Measurements from ENCODE around the gene APOC3.
A peak's percentile ranks its signal among the peaks of the same experiment; 100 is the strongest.

The APOC3 gene

GRCh38 chr11:116852261-116853031 is 22.7 kb downstream of the APOC3 start:
- no peak for DNase-seq

- DNase-seq: peak; percentile 60
Measured at GRCh38 chr11:116853461-116854073, 23.9 kb downstream of the APOC3 start.

- DNase-seq: no peak
Measured at GRCh38 chr11:116855413-116855812, 25.7 kb downstream of the APOC3 start.

GRCh38 chr11:116856423-116856822 is 26.7 kb downstream of the APOC3 start:
- DNase-seq: no peak

GRCh38 chr11:116857316-116857715 is 27.6 kb downstream of the APOC3 start:
- DNase-seq: no peak

- DNase-seq: no peak
Measured at GRCh38 chr11:116857936-116858335, 28.2 kb downstream of the APOC3 start.

- DNase-seq: no peak
Measured at GRCh38 chr11:116859175-116859574, 29.5 kb downstream of the APOC3 start.

- DNase-seq: no peak
Measured at GRCh38 chr11:116860303-116860702, 30.6 kb downstream of the APOC3 start.

GRCh38 chr11:116861539-116861938 is 31.8 kb downstream of the APOC3 start:
- DNase-seq: no peak

GRCh38 chr11:116862185-116862584 is 32.5 kb downstream of the APOC3 start:
- no peak for DNase-seq

- DNase-seq: no peak
Measured at GRCh38 chr11:116862951-116863350, 33.2 kb downstream of the APOC3 start.

- DNase-seq: no peak
Measured at GRCh38 chr11:116864531-116864930, 34.8 kb downstream of the APOC3 start.

- DNase-seq: no peak
Measured at GRCh38 chr11:116865696-116866095, 36.0 kb downstream of the APOC3 start.

- no peak for DNase-seq
Measured at GRCh38 chr11:116866804-116867455, 37.2 kb downstream of the APOC3 start.

- DNase-seq: no peak
Measured at GRCh38 chr11:116867619-116868018, 37.9 kb downstream of the APOC3 start.

- DNase-seq: no peak
Measured at GRCh38 chr11:116868066-116868465, 38.4 kb downstream of the APOC3 start.

GRCh38 chr11:116869610-116870009 is 39.9 kb downstream of the APOC3 start:
- DNase-seq: no peak

- no peak for DNase-seq
Measured at GRCh38 chr11:116870054-116870453, 40.3 kb downstream of the APOC3 start.

GRCh38 chr11:116871248-116871647 is 41.5 kb downstream of the APOC3 start:
- DNase-seq: no peak

- no peak for DNase-seq
Measured at GRCh38 chr11:116873381-116873780, 43.7 kb downstream of the APOC3 start.

GRCh38 chr11:116874251-116874650 is 44.5 kb downstream of the APOC3 start:
- no peak for DNase-seq

- no peak for DNase-seq
Measured at GRCh38 chr11:116875194-116875593, 45.5 kb downstream of the APOC3 start.

GRCh38 chr11:116876656-116877055 is 46.9 kb downstream of the APOC3 start:
- no peak for DNase-seq
